AG04450 (cell line): Measurements from ENCODE around the gene COL5A1. TPM values are rescaled to one million over a fixed set of nuclear protein-coding genes. Genes with fewer than 3 reads are reported as not detected.

Experiments
- CTCF ChIA-PET: fragments of 300-600, 350-600 bp; formaldehyde crosslinking; extraction: SDS; loops from one replicate; lab custom pipeline; 2022; ENCODE audit warnings: antibody characterized with exemption, inconsistent platforms; lab: Charles Lee
- POLR2A ChIA-PET: fragments of 350-600 bp; formaldehyde crosslinking; extraction: SDS; loops from one replicate; lab custom pipeline; 2021; ENCODE audit warnings: antibody characterized with exemption, inconsistent platforms; lab: Yijun Ruan, JAX
- DNase-seq: peaks from one replicate; pipeline ENCODE4 v3.0.0-alpha.2; 2011; ENCODE audit warnings: low read depth, low spot score
- H3K27ac ChIP-seq: one replicate; pipeline ENCODE4 v1.5.1; 2012; ENCODE audit warnings: low read depth, low read length, control low read depth
- H3K27me3 ChIP-seq: one replicate; pipeline ENCODE4 v1.6.0; 2012; ENCODE audit warnings: low read length; ENCODE audit not compliant: control insufficient read depth, insufficient read depth
- H3K4me3 ChIP-seq: 2 replicates; pipeline ENCODE4 v1.5.1; 2011; ENCODE audit warnings: mild to moderate bottlenecking, low read depth, low read length, control low read depth
- H3K9me3 ChIP-seq: 2 replicates; pipeline ENCODE4 v1.5.1; 2012; ENCODE audit warnings: low read length; ENCODE audit not compliant: control insufficient read depth, insufficient read depth
- polyA plus RNA-seq: library from polyadenylated mRNA; depleted of rRNA; stranded (reverse); fragments of >200 nt; gene quantifications from 2 replicates; pipeline ENCODE4 v1.2.3, GENCODE V29; 2011
- TF ChIP-seq, protein P1 (sequence below): IDR thresholded peaks from 2 replicates; pipeline ENCODE4 v1.5.1; 2011; ENCODE audit warnings: low read depth, low read length, control low read depth, inconsistent platforms

Gene COL5A1
- polyA plus RNA-seq, 1 experiment = 73.3 TPM

DNA sequence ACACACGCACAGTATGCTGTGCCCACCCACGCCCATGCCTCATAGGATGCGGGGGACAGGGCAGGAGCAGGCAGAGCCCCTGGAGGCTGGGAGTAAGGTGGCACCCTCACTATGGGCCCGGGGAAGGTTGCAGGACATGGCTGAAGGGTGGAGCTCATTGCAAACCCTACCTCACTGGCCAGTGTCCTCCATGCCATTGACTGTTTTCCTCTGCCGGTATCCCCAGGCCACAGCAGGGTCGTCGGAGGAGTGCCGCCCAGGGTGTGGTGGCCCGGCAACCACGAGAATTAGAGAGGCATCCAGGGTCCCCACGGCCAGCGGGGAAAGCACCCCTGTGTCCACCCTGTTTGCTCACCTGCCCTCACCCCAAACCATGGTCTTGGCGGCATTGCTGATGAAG lies 179.3 kb downstream of the COL5A1 start:
- ChIA-PET CTCF (no interaction called here), POLR2A (no interaction called here)
- TF ChIP-seq, protein P1, sequence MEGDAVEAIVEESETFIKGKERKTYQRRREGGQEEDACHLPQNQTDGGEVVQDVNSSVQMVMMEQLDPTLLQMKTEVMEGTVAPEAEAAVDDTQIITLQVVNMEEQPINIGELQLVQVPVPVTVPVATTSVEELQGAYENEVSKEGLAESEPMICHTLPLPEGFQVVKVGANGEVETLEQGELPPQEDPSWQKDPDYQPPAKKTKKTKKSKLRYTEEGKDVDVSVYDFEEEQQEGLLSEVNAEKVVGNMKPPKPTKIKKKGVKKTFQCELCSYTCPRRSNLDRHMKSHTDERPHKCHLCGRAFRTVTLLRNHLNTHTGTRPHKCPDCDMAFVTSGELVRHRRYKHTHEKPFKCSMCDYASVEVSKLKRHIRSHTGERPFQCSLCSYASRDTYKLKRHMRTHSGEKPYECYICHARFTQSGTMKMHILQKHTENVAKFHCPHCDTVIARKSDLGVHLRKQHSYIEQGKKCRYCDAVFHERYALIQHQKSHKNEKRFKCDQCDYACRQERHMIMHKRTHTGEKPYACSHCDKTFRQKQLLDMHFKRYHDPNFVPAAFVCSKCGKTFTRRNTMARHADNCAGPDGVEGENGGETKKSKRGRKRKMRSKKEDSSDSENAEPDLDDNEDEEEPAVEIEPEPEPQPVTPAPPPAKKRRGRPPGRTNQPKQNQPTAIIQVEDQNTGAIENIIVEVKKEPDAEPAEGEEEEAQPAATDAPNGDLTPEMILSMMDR = no peak
- H3K9me3 ChIP-seq = no peaks in the 10 kb centered on the region
- H3K27me3 ChIP-seq = no peaks in the 10 kb centered on the region
- no peak for DNase-seq
- H3K27ac ChIP-seq = no peak overlapping the region
- H3K4me3 ChIP-seq = no peak overlapping the region

DNA sequence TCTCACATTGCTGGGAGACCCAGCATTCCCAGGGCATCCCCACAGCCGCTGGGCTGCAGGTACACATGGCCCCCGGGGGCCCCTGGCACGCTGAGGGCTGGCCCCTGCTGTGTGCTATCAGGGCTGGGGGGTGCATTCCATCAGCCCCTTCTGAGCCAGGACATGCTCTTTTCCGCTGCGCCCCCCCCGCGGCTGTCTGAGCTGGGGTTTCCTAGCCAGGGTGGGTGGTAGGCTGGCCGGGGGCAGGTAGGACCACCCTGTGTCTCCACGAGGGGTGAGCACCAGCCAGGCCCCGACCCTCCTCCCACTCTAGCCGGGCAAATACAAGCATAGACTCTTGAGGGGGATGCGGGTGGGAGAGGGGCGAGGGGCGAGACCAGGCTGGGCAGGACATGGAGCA lies 180.9 kb downstream of the COL5A1 start:
- no peaks in the 10 kb centered on the region for H3K27me3 ChIP-seq
- TF ChIP-seq, protein P1 = no peak
- CTCF ChIA-PET = no interaction called here
- H3K27ac ChIP-seq = no peak overlapping the region
- no peak for DNase-seq
- H3K4me3 ChIP-seq = no peak overlapping the region
- POLR2A ChIA-PET = interaction anchor here (0.6 kb wide), 1 partner anchor 146 kb away, joined by 3 read pairs; no protein-coding TSS in a partner anchor
- no peaks in the 10 kb centered on the region for H3K9me3 ChIP-seq

DNA sequence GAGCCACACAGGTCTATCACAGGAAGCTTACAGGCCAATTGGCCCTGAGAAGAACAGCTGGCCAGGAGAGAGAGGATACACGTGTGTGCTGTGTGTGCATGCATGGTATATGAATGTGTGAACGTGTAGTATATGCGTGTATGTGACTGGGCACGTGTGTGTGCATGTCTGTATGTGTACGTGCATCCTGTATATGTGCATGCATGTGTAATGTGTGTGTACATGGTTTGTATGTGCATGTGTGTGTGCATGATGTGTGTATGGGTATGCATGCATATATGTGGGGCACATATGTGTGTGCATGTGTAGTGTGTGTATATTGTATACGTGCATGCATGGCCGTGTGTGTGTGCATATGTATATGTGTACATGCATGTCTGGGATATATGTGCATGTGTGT lies 182.0 kb downstream of the COL5A1 start:
- DNase-seq = no peak
- Histone ChIP-seq H3K9me3 (no peaks in the 10 kb centered on the region), H3K27ac (no peak overlapping the region), H3K4me3 (no peak overlapping the region), H3K27me3 (no peaks in the 10 kb centered on the region)
- ChIA-PET POLR2A (interaction anchor here (0.6 kb wide), 1 partner anchor 12 kb away, joined by 3 read pairs; no protein-coding TSS in a partner anchor), CTCF (no interaction called here)
- TF ChIP-seq, protein P1 = no peak

DNA sequence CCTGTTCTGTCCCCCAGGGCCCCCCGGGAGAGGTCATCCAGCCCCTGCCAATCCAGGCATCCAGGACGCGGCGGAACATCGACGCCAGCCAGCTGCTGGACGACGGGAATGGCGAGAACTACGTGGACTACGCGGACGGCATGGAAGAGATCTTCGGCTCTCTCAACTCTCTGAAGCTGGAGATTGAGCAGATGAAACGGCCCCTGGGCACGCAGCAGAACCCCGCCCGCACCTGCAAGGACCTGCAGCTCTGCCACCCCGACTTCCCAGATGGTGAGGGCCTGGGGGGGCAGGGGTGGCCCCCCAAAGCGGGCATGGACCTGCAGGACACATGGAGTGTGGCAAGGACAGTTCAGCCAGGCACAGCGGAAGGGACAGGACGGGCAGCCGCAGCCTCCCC lies 183.0 kb downstream of the COL5A1 start:
- DNase-seq = no peak
- POLR2A ChIA-PET = no interaction called here
- Histone ChIP-seq H3K27me3 (no peaks in the 10 kb centered on the region), H3K27ac (no peak overlapping the region), H3K4me3 (no peak overlapping the region), H3K9me3 (no peaks in the 10 kb centered on the region; the same call in 1 of the 2 replicates)
- CTCF ChIA-PET = no interaction called here
- TF ChIP-seq, protein P1 = no peak

DNA sequence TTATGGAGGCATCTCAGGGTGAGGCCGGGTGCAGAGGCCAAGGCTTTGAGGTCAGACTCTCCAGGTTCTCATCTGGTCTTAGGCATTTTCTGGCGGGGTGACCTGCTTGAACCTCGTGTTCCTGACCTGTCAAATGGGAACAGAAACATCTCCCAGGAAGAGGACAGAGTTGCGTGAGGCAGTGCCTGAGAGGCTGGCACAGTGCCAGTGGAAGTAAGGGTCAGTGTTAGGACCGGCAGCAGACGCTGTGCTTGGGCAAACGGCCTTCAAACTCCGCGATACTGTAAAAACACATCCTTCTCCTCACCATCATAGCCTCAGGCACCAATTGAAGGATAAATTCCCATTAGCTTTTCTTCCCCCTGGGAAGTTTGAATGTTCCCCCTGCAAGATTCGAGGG lies 183.4 kb downstream of the COL5A1 start:
- TF ChIP-seq, protein P1 = no peak
- Histone ChIP-seq H3K27me3 (no peaks in the 10 kb centered on the region), H3K4me3 (no peak overlapping the region), H3K27ac (no peak overlapping the region), H3K9me3 (no peaks in the 10 kb centered on the region; the same call in 1 of the 2 replicates)
- CTCF ChIA-PET = no interaction called here
- no peak for DNase-seq
- POLR2A ChIA-PET = no interaction called here
